Stimulated activated CD8-positive, alpha-beta memory T cell treated with anti-CD3 and anti-CD28 coated beads, Interleukin-4, amount 100 ng/mL, for 48 hours (primary cell): Measurements from ENCODE around the gene FCRLA.
A peak's percentile ranks its signal among the peaks of the same experiment; 100 is the strongest.

ENCODE experiments used
- DNase-seq: peaks from one replicate; pipeline ENCODE4 v3.0.0-alpha.2; 2020

Gene FCRLA

GRCh38 chr1:161735837-161736236 is 28.8 kb downstream of the FCRLA start:
- no peak for DNase-seq

DNA sequence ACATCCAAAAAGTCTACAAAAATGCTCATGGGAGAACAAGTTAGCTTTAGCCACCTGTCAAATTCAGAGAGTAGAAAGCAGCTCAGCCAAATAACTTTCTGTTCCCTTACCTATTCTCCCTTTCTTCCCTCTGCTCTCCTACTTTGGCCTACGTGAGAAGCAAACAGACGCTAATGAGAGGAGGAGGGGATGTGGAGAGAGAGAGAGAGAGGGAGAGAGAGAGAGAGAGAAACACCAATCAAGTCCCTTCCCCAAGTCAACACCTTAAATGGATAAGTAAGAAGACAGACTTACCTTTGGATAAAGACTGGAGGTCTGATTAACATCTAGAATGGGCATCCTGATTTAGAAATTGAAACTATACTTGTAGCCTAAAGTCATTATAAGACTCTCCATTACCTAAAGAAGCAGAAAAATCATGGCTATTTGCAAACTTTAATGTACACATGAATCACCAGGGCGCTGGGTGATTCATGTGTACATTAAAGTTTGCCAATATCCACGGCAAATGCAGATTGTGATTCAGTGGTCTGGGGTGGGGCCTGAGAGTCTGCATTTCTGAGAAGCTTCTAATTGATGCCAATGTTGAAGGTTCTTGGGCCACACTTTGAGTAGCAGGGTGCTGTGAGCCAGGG is 29.4 kb downstream of the FCRLA start:
- DNase-seq = peak; percentile 57

GRCh38 chr1:161737625-161738024 is 30.6 kb downstream of the FCRLA start:
- no peak for DNase-seq

DNA sequence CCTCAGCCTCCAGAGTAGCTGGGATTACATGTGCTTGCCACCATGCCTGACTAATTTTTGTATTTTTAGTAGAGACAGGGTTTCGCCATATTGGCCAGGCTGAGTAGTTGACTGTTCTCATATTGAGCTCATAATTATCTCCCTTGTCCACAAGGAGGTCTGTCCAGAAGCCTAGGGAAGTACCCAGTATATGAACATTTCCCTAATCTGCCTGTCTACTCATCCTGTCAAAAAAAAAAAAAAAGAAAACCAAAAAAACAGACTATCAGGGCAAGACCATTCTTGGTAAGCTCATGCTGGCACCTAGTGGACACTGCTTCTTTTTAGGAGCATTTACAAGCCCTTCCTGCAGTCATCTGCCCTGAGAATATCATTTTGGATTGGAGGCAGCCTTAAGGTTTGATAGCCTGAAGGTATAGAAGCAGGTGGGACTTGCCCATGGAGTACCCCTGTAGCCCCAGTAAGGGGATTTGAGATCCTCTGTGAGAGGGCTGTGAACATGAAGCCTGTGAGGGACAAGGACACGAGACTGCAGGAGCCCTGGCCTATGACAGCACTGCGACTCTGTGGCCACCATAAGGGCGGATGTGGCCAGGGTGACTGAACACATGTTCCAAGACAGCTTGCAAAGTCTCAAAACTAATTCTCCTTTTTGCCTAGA is 31.7 kb downstream of the FCRLA start:
- peak; percentile 71 for DNase-seq

GRCh38 chr1:161739865-161740566 is 33.0 kb downstream of the FCRLA start:
- DNase-seq = no peak

DNA sequence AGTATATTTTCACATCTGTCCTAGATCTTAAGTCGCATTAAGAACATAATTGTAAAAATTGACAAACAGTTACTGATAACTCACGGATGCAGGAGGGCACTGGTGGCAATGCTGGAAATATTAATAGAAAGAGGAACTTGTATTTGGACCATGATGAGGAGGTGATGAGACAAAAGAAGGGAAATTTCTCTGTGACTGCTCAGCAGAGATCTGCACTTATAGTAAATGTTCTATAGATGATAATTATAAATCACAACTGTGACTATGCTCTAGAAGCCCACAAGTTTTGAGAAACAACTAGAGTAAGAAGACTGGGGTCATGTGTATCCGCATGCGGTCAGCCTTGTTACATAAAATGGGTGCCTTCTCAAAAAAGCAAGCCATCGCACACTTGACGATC is 33.9 kb downstream of the FCRLA start:
- no peak for DNase-seq

DNA sequence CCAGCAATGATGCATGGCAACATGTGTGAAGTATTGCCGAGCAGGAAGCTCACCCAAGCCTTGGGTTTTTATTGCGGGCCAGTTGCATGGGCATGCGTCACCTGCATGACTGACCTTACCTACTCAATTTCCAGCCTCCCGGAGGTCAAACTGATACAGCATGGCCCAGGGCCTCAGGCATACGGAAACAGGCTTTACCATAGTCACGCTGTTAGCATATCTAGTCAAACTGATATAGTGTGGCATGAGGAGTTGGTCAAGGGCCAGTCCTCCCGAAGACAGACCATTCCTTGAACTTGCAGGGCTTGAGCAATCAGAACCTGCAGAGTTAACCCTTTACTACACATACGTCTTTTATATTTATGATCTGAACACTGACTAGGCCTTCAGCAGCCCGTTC is 36.2 kb downstream of the FCRLA start:
- no peak for DNase-seq

DNA sequence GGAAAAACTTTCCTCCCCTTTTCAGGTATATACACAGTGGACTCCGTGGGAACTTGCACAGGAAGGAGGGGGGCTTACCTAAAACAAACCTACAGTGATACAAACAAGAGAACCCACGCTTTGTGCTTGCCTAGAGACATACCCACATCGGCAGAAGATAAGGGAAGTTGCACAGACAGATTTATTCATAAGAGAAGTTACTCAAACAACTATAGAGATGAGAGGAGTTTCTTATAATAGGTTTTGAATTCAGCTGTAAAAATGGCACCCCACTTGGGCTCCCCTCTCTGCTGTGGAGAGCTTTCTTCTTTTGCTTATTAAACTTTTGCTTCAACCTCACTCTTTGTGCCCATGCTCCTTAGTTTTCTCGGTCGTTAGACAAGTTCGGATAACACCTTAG is 40.8 kb downstream of the FCRLA start:
- no peak for DNase-seq

- DNase-seq = peak; percentile 90
These were observed 42.7 kb downstream of the FCRLA start, which contains the start of gene DUSP12 for GRCh38 chr1:161749509-161750407. Gene DUSP12 (plus strand): TSS chr1:161749786. CDS start chr1:161749802, 16 bp downstream.

DNA sequence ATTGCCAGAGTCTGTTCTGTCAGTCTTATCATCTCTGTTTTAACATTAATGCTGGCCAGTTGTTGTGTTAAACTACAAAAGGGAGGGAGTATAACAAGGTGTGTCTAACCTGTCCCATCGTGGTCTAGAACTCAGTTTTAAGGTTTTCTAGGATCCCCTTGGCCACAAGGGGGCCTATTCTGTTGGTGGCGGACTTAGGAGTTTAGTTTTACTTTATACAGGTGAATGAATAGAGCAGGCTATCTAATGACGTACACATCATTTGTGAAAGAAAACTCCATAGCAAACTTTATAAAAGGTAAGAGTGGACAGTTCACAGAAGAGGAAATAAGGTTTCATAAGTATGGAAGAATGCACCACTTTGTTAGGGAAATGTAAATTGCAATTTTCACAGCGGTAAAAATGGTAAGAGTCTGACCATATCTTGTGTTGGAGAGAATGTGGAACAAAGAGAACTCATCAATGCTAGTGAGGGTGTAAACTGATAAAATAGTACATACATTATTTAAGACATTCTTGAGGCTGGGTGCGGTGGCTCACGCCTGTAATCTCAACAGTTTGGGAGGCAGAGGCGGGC is 56.6 kb downstream of the FCRLA start:
- no peak for DNase-seq
